Colonic mucosa (tissue), 4 donors: ENCODE data around the gene NPEPPS. TPM values are rescaled to one million over a fixed set of nuclear protein-coding genes. Genes with fewer than 3 reads are reported as not detected.
"Not testable (repeated sequence)": the region's sequence is repeated elsewhere in the genome, so short reads cannot be mapped to it uniquely, and the experiment has no call there.

Source experiments
- DNase-seq: peaks from one replicate; pipeline ENCODE4 v3.0.0-alpha.2; 2020
- H3K27ac ChIP-seq: fragments of 200-600 bp; one replicate; pipeline ENCODE4 v1.8.0; 2021
- H3K27me3 ChIP-seq: fragments of 200-600 bp; one replicate; pipeline ENCODE4 v1.8.0; 2021
- H3K36me3 ChIP-seq: fragments of 200-600 bp; one replicate; pipeline ENCODE4 v1.8.0; 2021
- H3K4me1 ChIP-seq: fragments of 200-600 bp; one replicate; pipeline ENCODE4 v1.8.0; 2021; ENCODE audit warnings: mild to moderate bottlenecking
- H3K4me3 ChIP-seq: fragments of 200-600 bp; one replicate; pipeline ENCODE4 v1.8.0; 2021
- H3K9ac ChIP-seq, 2 donors: one replicate each; pipeline ENCODE4 v1.7.0; 2013; ENCODE audit warnings: control low read depth in 2 of 2, low read depth in 2 of 2, low read length in 2 of 2
- H3K9me3 ChIP-seq: fragments of 200-600 bp; one replicate; pipeline ENCODE4 v1.8.0; 2021
- intact Hi-C: fragments of 100-400 bp; cut with DNase I; formaldehyde crosslinking; loops from one replicate; pipeline ENCODE4 v1.14.1; 2022
- total RNA-seq, 2 donors: library from RNA; stranded (reverse); fragmentation: NEBNext Ultra II Directional in 1 of 2; extraction: Animal tissue kit (Norgen Biotek cat#: 25700) in 1 of 2; gene quantifications; one replicate each; pipeline ENCODE4 v1.2.1, GENCODE V29; 2021
- TF ChIP-seq, protein P1 (sequence below): fragments of 200-600 bp; IDR thresholded peaks from one replicate; pipeline ENCODE4 v1.8.0; 2022; ENCODE audit warnings: antibody characterized with exemption, mild to moderate bottlenecking
- donor health status: healthy.
- donor health status: DM: no; HTN: no; CAD: no.
- donor health status: DM: no; HTN: no; CAD: no.

NPEPPS gene, protein sequence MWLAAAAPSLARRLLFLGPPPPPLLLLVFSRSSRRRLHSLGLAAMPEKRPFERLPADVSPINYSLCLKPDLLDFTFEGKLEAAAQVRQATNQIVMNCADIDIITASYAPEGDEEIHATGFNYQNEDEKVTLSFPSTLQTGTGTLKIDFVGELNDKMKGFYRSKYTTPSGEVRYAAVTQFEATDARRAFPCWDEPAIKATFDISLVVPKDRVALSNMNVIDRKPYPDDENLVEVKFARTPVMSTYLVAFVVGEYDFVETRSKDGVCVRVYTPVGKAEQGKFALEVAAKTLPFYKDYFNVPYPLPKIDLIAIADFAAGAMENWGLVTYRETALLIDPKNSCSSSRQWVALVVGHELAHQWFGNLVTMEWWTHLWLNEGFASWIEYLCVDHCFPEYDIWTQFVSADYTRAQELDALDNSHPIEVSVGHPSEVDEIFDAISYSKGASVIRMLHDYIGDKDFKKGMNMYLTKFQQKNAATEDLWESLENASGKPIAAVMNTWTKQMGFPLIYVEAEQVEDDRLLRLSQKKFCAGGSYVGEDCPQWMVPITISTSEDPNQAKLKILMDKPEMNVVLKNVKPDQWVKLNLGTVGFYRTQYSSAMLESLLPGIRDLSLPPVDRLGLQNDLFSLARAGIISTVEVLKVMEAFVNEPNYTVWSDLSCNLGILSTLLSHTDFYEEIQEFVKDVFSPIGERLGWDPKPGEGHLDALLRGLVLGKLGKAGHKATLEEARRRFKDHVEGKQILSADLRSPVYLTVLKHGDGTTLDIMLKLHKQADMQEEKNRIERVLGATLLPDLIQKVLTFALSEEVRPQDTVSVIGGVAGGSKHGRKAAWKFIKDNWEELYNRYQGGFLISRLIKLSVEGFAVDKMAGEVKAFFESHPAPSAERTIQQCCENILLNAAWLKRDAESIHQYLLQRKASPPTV
- total RNA-seq, result 100 to 1,000 TPM; 122 to 177 TPM

DNA sequence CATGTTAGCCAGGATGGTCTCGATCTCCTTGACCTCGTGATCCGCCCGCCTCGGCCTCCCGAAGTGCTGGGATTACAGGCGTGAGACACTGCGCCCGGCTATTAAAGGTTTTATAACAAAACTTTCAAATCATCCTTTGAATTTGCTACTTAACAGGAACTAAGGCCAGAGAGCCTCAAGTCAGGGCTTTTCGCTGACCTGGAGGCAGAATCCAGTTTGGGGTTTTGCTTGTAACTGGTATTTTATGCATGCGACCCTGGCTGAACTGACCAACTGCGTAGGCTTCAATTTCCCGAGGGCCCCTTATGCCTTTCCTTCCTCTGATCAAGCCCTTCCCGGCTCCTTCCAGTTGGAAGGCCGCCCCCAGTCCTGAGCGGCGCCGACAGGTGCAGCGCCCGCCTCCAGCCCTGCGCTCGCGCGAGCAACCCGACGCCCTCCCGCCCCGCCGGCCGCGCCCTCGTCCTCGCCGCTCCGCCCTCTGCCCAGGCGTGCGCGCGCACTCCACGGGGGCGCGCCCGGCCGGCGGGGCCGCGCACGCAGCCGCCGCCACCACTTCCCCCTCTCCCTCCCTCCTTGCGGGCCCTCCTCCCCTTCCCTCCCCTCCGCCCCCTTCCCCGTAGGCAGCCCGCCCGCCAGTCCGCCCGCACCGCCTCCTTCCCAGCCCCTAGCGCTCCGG lies at the start of gene NPEPPS:
TSS of gene NPEPPS (plus strand) at position 552 of the 676 bp plus-strand sequence. CDS start 193 bp downstream, outside the sequence.
- H3K4me1 ChIP-seq, H3K36me3 ChIP-seq, H3K27me3 ChIP-seq, intact Hi-C loops, H3K9me3 ChIP-seq: not testable (repeated sequence)
- Histone ChIP-seq H3K9ac (peak within 1 kb of the TSS; percentile 64 to 76), H3K4me3 (peak within 1 kb of the TSS; percentile 55), H3K27ac (peak within 1 kb of the TSS; percentile 81)
- peak; percentile 93 for DNase-seq

DNA sequence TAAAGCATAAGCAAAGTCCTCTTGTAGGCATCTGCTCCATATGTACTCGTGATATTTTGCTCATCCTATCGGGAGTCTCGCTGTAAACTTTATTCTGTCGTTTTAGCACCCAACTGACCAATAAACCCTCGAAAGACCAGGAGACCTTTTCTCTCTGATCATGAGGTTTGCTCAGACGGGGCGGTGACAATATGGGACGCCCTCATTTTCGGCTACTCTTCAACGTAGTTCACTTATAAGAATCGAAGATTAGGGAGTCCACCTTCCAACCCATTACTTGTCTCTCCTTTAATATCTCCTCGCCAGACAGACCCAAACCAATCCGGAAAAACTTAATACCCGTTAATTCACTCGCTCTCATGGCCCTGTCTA lies 39.1 kb upstream of the NPEPPS start:
- DNase-seq, H3K4me1 ChIP-seq, intact Hi-C loops, H3K9me3 ChIP-seq, H3K36me3 ChIP-seq, H3K27me3 ChIP-seq: not testable (repeated sequence)
- peak overlapping the region; percentile 46 to 56 for H3K9ac ChIP-seq
- peak overlapping the region; percentile 50 for H3K4me3 ChIP-seq
- peak overlapping the region; percentile 73 for H3K27ac ChIP-seq

DNA sequence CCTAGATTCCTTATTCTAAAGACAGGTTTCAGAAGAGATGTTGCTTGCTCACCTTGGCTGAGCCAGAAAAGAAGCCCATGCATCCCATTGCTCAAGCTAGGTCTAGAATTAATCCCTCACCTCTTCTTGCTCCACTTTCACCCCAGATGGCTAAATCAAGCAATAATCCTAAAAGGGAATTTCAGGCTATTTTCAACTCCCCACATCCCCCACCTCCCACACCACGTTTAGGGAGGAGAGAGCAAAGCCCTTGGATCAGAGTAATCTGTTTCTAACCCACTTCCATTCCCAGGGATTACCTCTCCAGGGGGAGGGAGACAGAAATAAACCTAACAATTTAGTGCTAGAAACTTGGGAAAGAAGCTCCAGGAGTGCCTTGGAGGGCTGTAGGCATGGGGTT lies 31.8 kb upstream of the NPEPPS start:
- intact Hi-C loops, result not testable (repeated sequence)

DNA sequence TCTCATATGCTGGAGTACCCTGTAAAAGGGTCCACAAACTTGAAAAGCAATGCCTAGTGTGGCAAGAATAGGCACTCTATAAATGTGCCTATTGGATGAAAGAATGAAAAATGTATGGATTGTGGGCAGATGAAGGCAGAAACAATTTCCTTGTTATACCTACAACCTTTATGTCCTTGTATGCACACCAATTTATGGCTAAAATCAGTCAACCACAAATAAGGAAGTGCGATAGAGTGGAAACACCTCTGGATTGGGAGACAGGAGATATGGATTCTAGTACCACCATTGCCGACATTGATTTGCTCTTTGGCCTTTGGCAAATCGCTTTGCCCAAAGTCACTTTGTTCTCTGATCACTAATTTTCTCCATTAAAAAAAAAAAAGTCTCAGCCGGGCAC lies 31.4 kb upstream of the NPEPPS start:
- DNase-seq, result not testable (repeated sequence)

More for the DNA sequence above, 31.8 kb upstream of the NPEPPS start:
- not testable (repeated sequence) for H3K27me3 ChIP-seq, H3K9ac ChIP-seq, H3K4me1 ChIP-seq, DNase-seq, H3K4me3 ChIP-seq, H3K9me3 ChIP-seq, H3K27ac ChIP-seq, H3K36me3 ChIP-seq

DNA sequence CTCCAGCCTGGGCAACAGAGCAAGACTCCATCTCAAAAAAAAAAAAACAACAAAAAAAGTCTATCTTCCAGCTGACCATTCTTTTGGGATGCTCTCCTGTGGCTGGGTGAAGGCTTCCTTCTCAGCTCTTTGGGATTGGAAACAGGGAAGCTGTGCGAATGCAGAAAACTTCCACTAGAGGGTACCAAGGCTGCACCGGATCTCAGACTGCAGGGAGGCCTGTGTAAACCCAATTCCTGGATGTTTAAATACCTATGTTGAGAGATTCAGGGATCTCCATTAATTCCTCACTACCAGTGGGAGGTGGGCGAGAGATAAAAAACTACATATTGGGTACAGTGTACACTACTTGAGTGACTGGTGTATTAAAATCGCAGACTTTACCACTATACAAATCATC lies 30.3 kb upstream of the NPEPPS start:
- DNase-seq, H3K27ac ChIP-seq, H3K9ac ChIP-seq, intact Hi-C loops, H3K4me3 ChIP-seq, H3K9me3 ChIP-seq, H3K4me1 ChIP-seq, H3K27me3 ChIP-seq, H3K36me3 ChIP-seq: not testable (repeated sequence)
- TF ChIP-seq, protein P1, sequence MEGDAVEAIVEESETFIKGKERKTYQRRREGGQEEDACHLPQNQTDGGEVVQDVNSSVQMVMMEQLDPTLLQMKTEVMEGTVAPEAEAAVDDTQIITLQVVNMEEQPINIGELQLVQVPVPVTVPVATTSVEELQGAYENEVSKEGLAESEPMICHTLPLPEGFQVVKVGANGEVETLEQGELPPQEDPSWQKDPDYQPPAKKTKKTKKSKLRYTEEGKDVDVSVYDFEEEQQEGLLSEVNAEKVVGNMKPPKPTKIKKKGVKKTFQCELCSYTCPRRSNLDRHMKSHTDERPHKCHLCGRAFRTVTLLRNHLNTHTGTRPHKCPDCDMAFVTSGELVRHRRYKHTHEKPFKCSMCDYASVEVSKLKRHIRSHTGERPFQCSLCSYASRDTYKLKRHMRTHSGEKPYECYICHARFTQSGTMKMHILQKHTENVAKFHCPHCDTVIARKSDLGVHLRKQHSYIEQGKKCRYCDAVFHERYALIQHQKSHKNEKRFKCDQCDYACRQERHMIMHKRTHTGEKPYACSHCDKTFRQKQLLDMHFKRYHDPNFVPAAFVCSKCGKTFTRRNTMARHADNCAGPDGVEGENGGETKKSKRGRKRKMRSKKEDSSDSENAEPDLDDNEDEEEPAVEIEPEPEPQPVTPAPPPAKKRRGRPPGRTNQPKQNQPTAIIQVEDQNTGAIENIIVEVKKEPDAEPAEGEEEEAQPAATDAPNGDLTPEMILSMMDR, result peak; percentile 30

More for the DNA sequence above, 31.4 kb upstream of the NPEPPS start:
- H3K4me1 ChIP-seq, H3K9me3 ChIP-seq, intact Hi-C loops, H3K27me3 ChIP-seq, H3K4me3 ChIP-seq, H3K9ac ChIP-seq, H3K36me3 ChIP-seq: not testable (repeated sequence)
- peak overlapping the region; percentile 40 for H3K27ac ChIP-seq

DNA sequence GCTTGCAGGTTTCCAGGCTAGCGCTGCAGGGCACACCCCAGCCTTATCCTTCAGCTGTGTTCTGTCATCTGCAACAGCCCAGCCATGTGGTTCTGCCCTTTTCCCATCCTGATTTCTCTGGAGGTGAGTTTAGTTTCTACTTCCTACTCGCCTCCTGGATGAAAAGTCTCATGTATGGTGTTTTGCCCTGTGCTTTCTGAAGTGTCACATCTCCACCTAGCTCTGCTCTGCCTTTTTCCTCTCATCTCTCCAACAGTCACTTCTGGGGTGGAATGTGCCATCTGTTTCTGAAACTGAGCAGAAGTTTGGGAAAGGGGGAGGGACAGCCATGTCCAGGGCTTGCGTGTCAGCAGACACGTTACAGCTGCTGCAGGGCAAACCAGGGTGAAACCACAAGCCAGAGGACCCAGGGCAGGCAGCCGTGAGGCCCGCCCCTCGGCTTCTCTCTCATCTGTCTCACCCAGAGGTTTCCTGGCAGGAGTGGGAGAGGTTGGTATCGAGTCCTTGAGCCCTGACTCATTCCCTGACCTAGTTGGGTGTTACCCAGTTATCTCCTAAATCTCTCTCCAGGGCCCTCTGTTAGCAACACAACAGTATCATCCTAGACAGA lies 28.7 kb upstream of the NPEPPS start:
- H3K27me3 ChIP-seq, H3K36me3 ChIP-seq, H3K9me3 ChIP-seq, H3K4me1 ChIP-seq, intact Hi-C loops, H3K4me3 ChIP-seq, DNase-seq: not testable (repeated sequence)
- peak overlapping the region in 1 of 2 donors; percentile 26 for H3K9ac ChIP-seq
- H3K27ac ChIP-seq, result peak overlapping the region; percentile 74

DNA sequence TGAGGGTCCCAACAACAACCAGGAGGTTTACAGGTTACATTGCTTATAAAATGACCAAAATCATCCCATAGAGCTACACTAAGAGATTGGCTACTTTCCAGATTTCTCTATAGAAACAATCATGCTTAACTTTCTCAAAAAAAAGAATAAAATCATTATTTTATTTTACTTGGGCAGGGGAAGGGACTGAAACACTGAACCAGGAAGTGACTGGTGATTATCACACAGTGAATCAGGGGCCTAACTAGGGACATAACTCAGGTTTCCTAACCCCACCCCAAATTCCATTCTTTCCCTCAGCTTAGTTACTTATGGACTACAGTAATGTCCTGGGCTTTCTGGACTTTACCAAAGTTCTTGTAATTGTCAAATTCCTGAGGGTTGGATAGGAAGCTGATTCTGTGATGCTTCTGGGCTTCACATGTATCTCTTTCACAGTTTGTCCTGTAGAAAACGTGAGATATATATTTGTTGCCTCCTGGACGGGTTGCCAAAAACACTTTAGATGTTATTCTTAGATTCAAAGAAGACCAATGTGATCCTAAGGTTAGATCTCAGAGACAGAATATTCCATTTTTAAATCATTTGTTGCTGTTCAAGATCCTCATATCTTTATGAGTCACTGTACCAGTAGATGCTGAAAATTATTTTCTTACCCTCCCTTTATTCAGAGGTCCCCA lies 28.0 kb upstream of the NPEPPS start:
- H3K27me3 ChIP-seq, H3K4me1 ChIP-seq, H3K9ac ChIP-seq, intact Hi-C loops, H3K36me3 ChIP-seq, H3K9me3 ChIP-seq, DNase-seq, H3K4me3 ChIP-seq: not testable (repeated sequence)
- peak overlapping the region; percentile 74 for H3K27ac ChIP-seq

DNA sequence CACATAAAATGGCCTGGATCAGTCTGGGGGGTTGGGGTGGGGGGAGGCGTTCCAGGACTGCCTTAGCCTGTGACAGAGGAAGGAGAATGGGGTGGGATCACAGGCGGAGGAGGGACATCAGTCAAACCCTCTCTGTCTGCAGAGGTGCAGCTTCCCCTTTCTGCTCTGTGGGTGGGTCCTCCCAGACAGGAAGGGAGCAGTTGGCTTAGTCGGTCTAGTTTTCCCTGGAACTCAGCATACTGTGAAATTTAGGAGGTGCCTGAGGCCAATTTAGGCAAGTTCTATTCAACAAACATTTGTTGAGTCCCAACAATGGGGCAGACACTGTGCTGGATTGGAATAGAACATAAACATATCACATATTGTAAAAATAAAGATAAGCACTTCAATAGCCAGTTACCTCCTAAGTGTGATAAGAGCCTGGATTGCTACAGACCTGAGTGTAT lies 19.2 kb upstream of the NPEPPS start:
- intact Hi-C loops, result not testable (repeated sequence)
- H3K9ac ChIP-seq, result peak overlapping the region in 1 of 2 donors; percentile 5
- peak; percentile 53 for DNase-seq

DNA sequence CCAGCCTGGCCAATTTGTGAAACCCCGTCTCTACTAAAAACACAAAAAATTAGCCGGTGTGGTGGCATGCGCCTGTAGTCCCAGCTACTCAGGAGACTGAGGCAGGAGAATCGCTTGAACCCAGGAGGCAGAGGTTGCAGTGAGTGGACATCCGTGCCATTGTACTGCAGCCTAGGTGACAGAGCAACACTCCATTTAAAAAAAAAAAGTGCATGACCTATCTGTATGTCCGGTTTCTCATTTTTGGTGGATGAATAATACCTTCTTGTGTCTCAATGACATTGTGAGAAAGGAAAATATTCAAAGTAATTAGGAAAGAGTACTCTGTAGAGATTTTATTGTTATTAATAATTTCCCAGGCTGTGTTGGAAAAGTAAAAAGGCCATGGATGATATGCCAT lies 17.6 kb upstream of the NPEPPS start:
- H3K36me3 ChIP-seq, DNase-seq, H3K4me1 ChIP-seq, H3K9me3 ChIP-seq, H3K27ac ChIP-seq, intact Hi-C loops, H3K27me3 ChIP-seq, H3K4me3 ChIP-seq, H3K9ac ChIP-seq: not testable (repeated sequence)

More for the DNA sequence above, 19.2 kb upstream of the NPEPPS start:
- H3K4me1 ChIP-seq, H3K9me3 ChIP-seq, H3K36me3 ChIP-seq, H3K27me3 ChIP-seq, H3K4me3 ChIP-seq: not testable (repeated sequence)
- peak overlapping the region; percentile 85 for H3K27ac ChIP-seq

DNA sequence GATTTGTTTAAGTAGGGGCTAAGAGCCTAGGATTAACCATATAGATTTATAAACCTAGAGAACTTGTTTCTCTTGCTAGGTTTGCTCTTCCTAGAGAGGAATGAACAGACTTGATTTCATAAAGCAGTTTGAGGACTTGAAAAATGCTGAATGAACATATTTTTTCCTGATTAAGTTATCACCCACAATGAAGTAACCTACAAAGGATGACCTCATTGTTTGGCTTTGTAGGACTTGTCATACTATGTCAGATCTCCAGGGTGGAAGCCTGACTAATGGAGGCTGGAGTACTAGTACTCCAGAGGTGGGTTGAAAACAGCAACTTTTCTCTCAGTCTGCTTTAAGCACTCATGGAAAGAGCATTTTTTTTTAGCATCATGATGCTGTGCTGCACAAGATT lies 12.0 kb upstream of the NPEPPS start:
- H3K9ac ChIP-seq, H3K9me3 ChIP-seq, H3K4me1 ChIP-seq, H3K4me3 ChIP-seq, H3K36me3 ChIP-seq, H3K27me3 ChIP-seq, DNase-seq, intact Hi-C loops, H3K27ac ChIP-seq: not testable (repeated sequence)

DNA sequence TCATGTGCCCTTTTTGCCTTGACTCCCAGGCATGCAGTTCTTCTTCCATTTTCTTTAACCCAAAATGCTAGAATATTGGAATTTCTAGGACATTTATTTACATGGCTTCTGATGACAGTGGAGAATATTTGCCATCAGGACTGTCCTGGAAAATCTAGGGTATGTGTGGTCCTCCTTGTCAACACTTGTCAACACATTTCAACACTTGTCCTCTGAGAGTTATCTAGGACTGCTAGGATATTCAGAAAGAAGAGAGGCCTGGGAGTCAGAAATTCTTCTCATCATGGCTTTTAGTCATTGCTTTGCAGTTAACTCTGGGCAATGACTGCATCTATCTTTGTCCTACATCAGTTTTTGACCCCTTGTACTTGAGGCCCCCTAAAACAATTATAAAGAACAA lies 11.5 kb upstream of the NPEPPS start:
- H3K9me3 ChIP-seq, H3K4me3 ChIP-seq, H3K27ac ChIP-seq, H3K9ac ChIP-seq, DNase-seq, H3K36me3 ChIP-seq, H3K27me3 ChIP-seq, H3K4me1 ChIP-seq, intact Hi-C loops: not testable (repeated sequence)
